A673 (cell line): ENCODE data around the gene NLRC5. TPM values are rescaled to one million over a fixed set of nuclear protein-coding genes. Genes with fewer than 3 reads are reported as not detected.

Source experiments
- BruUV-seq: library from RNA; stranded (reverse); fragments of 400-500 nt; replicated peaks from 2 replicates; lab custom pipeline; 2021; lab: Mats Ljungman, UMichigan
- CTCF ChIA-PET: fragments of 300-600 bp; sonication (Branson Sonifier 250); formaldehyde crosslinking; loops from one replicate; lab custom pipeline; 2022; ENCODE audit warnings: antibody characterized with exemption; lab: Charles Lee
- POLR2A ChIA-PET: fragments of 300-600 bp; sonication (Branson Sonifier 250); formaldehyde crosslinking; loops from one replicate; lab custom pipeline; 2022; ENCODE audit warnings: antibody characterized with exemption; ENCODE audit not compliant: low non-redundant PET; lab: Charles Lee
- DNase-seq: peaks from one replicate; pipeline ENCODE4 v3.0.0-alpha.2; 2015; ENCODE audit warnings: low spot score
- H3K27ac ChIP-seq: fragments of 200-600 bp; sonication (generic); 2 replicates; pipeline ENCODE4 v1.5.1; 2016; ENCODE audit warnings: mixed run types, low read depth, mild to moderate bottlenecking, mixed read lengths, antibody characterized with exemption, low read length; ENCODE audit not compliant: poor library complexity, severe bottlenecking
- H3K27me3 ChIP-seq: fragments of 200-600 bp; sonication (generic); replicated peaks from 2 replicates; pipeline ENCODE4 v1.6.1; 2017; ENCODE audit warnings: mixed run types, low read depth, mild to moderate bottlenecking, mixed read lengths, antibody characterized with exemption, low read length; ENCODE audit not compliant: insufficient read depth, poor library complexity
- H3K36me3 ChIP-seq: fragments of 200-600 bp; sonication (generic); 2 replicates; pipeline ENCODE4 v1.6.1; 2016; ENCODE audit warnings: mixed run types, mild to moderate bottlenecking, mixed read lengths, antibody characterized with exemption, low read length; ENCODE audit not compliant: insufficient read depth, poor library complexity, severe bottlenecking
- H3K4me1 ChIP-seq: fragments of 200-600 bp; sonication (generic); 2 replicates; pipeline ENCODE4 v1.6.1; 2017; ENCODE audit warnings: mixed run types, mild to moderate bottlenecking, mixed read lengths, antibody characterized with exemption, low read length; ENCODE audit not compliant: insufficient read depth, poor library complexity, severe bottlenecking
- H3K4me3 ChIP-seq: fragments of 200-600 bp; sonication (generic); 2 replicates; pipeline ENCODE4 v1.5.1; 2016; ENCODE audit warnings: low read depth, mixed run types, mild to moderate bottlenecking, mixed read lengths, low read length; ENCODE audit not compliant: poor library complexity, severe bottlenecking
- H3K9me3 ChIP-seq: fragments of 200-600 bp; sonication (generic); 2 replicates; pipeline ENCODE4 v1.6.1; 2016; ENCODE audit warnings: mixed run types, low read depth, mild to moderate bottlenecking, mixed read lengths, antibody characterized with exemption, low read length; ENCODE audit not compliant: poor library complexity, severe bottlenecking
- CTCF ChIP-seq: fragments of 300-800, 200-600 bp; sonication (generic); conservative IDR thresholded peaks from 2 replicates; pipeline ENCODE4 v1.5.1; 2017; ENCODE audit warnings: low read depth, mild to moderate bottlenecking, antibody characterized with exemption, low read length, moderate library complexity, mixed read lengths
- EZH2 ChIP-seq: fragments of 200-600 bp; sonication (generic); IDR thresholded peaks from 2 replicates; pipeline ENCODE4 v1.6.1; 2017; ENCODE audit warnings: borderline replicate concordance, low read depth, mild to moderate bottlenecking, mixed read lengths, antibody characterized with exemption, low read length; ENCODE audit not compliant: poor library complexity, severe bottlenecking
- intact Hi-C: fragments of 100-400 bp; cut with micrococcal nuclease; formaldehyde crosslinking; loops from one replicate; pipeline ENCODE4 v1.10.0; 2022; ENCODE audit not compliant: unreplicated experiment
- total RNA-seq: library from RNA; stranded (reverse); gene quantifications from 2 replicates; pipeline ENCODE4 v1.2.3, GENCODE V29; 2021

Gene NLRC5
- total RNA-seq, 1 experiment from 2014 or later = 13.1 TPM

GRCh38 chr16:57132470-57132869 lies 143.1 kb downstream of the NLRC5 start:
- CTCF ChIA-PET = no interaction called here
- H3K4me3 ChIP-seq = no peak overlapping the region
- intact Hi-C loops = no loop called here
- POLR2A ChIA-PET = no interaction called here
- no peaks in the 10 kb centered on the region for H3K36me3 ChIP-seq
- H3K9me3 ChIP-seq = no peaks in the 10 kb centered on the region
- no TSS peak for BruUV-seq
- TF ChIP-seq EZH2 (no peak), CTCF (no peak)
- H3K27me3 ChIP-seq = no peaks in the 10 kb centered on the region
- peaks cover 10% of the 10 kb centered on the region for H3K4me1 ChIP-seq
- no peak for DNase-seq
- H3K27ac ChIP-seq = peak overlapping the region; percentile 57

GRCh38 chr16:57133031-57133430 lies 143.7 kb downstream of the NLRC5 start:
- peak overlapping the region; percentile 57 for H3K27ac ChIP-seq
- intact Hi-C loops = no loop called here
- no peaks in the 10 kb centered on the region for H3K27me3 ChIP-seq
- TF ChIP-seq EZH2 (no peak), CTCF (no peak)
- BruUV-seq = no TSS peak
- DNase-seq = no peak
- POLR2A ChIA-PET = no interaction called here
- no peaks in the 10 kb centered on the region for H3K36me3 ChIP-seq
- H3K4me1 ChIP-seq = peaks cover 10% of the 10 kb centered on the region
- no peak overlapping the region for H3K4me3 ChIP-seq
- H3K9me3 ChIP-seq = no peaks in the 10 kb centered on the region
- CTCF ChIA-PET = no interaction called here

Other genes with a start within 250 kb of the NLRC5 start
- not detected in 2 replicates for gene SLC12A3, start 124.3 kb upstream of the NLRC5 start, total RNA-seq
- 94.2 and 99.4 TPM in 2 replicates for gene HERPUD1, start 57.4 kb upstream of the NLRC5 start, total RNA-seq
- gene CETP, start 27.6 kb upstream of the NLRC5 start, total RNA-seq = not detected in 2 replicates
- 38.1 and 43.6 TPM in 2 replicates for gene CPNE2, start 103.0 kb downstream of the NLRC5 start, total RNA-seq
- 128 and 133 TPM in 2 replicates for gene PSME3IP1, start 196.5 kb downstream of the NLRC5 start, total RNA-seq
- gene RSPRY1, start 196.8 kb downstream of the NLRC5 start, total RNA-seq = 45.6 and 47.6 TPM in 2 replicates